Progenitor cell of endocrine pancreas (in vitro differentiated cells): ENCODE data around the gene CRBN. TPM values are rescaled to one million over a fixed set of nuclear protein-coding genes. Genes with fewer than 3 reads are reported as not detected.

Source experiments
- DNase-seq: peaks from one replicate; pipeline ENCODE4 v3.0.0; 2021; ENCODE audit warnings: low spot score; ENCODE audit not compliant: unreplicated experiment
- H3K27ac Mint-ChIP-seq: 2 replicates; pipeline ENCODE4 v1.8.0; 2021; ENCODE audit warnings: mild to moderate bottlenecking, moderate library complexity, mixed read lengths
- H3K27me3 Mint-ChIP-seq: 2 replicates; pipeline ENCODE4 v1.8.0; 2021; ENCODE audit warnings: mixed read lengths
- H3K36me3 Mint-ChIP-seq: 2 replicates; pipeline ENCODE4 v1.8.0; 2022; ENCODE audit warnings: mixed read lengths; ENCODE audit not compliant: insufficient read depth
- H3K4me1 Mint-ChIP-seq: 2 replicates; pipeline ENCODE4 v1.8.0; 2021; ENCODE audit warnings: low read depth, mixed read lengths
- H3K4me3 Mint-ChIP-seq: 2 replicates; pipeline ENCODE4 v1.8.0; 2021; ENCODE audit warnings: low read depth, mild to moderate bottlenecking, moderate library complexity, mixed read lengths
- H3K9me3 Mint-ChIP-seq: 2 replicates; pipeline ENCODE4 v1.8.0; 2021; ENCODE audit warnings: low read depth, mixed read lengths
- total RNA-seq: library from RNA; stranded (reverse); gene quantifications from 2 replicates; pipeline ENCODE4 v1.2.1, GENCODE V29; 2021
- TF ChIP-seq, protein P1 (sequence below): fragments of 200-600 bp; sonication (generic); IDR thresholded peaks from one replicate; pipeline ENCODE4 v1.5.0; 2021; ENCODE audit warnings: antibody characterized with exemption, mild to moderate bottlenecking; ENCODE audit not compliant: unreplicated experiment

Gene CRBN
- total RNA-seq, 1 donor from 2014 or later: 40.1 TPM

DNA sequence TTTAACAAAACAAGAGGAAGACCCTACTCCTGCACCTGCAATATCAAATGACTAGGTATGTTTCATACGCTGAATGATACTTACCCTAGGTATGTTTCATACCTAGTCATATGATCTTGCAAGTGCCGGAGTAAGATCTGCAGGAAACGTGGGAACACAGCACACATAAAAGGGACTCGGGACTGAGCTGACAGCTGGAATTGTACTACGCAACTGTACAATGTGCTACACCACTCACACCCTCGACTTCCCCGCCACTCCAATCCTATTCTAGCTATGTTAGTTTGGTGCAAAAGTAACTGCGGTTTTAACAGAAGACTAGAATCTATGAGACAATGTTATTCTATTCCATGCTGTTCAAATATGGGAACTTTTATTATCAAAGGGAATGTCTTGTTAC is 22.0 kb downstream of the CRBN start:
- Mint-ChIP-seq H3K27ac (no peak overlapping the region), H3K27me3 (no peaks in the 10 kb centered on the region)
- TF ChIP-seq, protein P1, sequence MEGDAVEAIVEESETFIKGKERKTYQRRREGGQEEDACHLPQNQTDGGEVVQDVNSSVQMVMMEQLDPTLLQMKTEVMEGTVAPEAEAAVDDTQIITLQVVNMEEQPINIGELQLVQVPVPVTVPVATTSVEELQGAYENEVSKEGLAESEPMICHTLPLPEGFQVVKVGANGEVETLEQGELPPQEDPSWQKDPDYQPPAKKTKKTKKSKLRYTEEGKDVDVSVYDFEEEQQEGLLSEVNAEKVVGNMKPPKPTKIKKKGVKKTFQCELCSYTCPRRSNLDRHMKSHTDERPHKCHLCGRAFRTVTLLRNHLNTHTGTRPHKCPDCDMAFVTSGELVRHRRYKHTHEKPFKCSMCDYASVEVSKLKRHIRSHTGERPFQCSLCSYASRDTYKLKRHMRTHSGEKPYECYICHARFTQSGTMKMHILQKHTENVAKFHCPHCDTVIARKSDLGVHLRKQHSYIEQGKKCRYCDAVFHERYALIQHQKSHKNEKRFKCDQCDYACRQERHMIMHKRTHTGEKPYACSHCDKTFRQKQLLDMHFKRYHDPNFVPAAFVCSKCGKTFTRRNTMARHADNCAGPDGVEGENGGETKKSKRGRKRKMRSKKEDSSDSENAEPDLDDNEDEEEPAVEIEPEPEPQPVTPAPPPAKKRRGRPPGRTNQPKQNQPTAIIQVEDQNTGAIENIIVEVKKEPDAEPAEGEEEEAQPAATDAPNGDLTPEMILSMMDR: no peak

DNA sequence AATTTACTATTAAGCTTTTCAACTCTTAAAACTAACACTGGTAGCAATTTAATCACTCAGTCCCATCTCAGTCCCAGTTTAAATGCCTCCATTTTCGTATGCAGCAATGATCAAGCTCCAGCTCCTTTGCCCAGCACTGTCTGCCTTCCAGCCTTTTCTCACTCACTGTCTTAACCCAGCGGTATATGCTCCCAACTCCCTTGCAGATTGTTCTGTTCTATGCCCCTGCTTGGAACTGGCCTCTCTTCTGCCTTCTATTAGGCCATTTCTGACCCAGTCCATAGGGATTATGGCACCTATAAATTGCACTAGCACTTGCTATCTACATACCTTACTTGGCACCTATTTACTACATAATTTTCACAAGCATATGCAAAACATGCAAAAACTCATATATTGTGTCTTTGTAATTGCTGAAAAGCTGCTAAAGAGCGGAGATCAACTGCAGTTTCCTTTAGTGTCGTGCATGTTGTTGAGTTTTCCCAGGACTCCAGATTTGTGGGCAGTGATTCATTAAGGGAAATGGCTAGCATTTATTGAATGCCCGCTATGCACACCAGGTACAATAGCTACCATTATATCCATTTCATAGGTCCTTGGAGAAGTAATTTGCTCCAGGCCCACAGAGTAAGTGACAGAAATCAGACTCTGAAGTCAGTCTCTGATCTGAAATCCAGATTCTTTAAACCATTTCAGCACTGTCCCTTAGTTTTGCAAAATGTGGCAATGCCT is 24.4 kb downstream of the CRBN start:
- no peaks in the 10 kb centered on the region for H3K27me3 Mint-ChIP-seq
- H3K9me3 Mint-ChIP-seq: no peaks in the 10 kb centered on the region
- H3K36me3 Mint-ChIP-seq: peaks cover 12% of the 10 kb centered on the region
- no peak for DNase-seq
- no peak overlapping the region for H3K4me3 Mint-ChIP-seq
- no peak overlapping the region for H3K27ac Mint-ChIP-seq
- TF ChIP-seq, protein P1: no peak
- no peaks in the 10 kb centered on the region for H3K4me1 Mint-ChIP-seq

More for the DNA sequence above, 22.0 kb downstream of the CRBN start:
- Mint-ChIP-seq H3K9me3 (no peaks in the 10 kb centered on the region), H3K4me3 (no peak overlapping the region), H3K4me1 (no peaks in the 10 kb centered on the region), H3K36me3 (peaks cover 16% of the 10 kb centered on the region)
- DNase-seq: no peak

DNA sequence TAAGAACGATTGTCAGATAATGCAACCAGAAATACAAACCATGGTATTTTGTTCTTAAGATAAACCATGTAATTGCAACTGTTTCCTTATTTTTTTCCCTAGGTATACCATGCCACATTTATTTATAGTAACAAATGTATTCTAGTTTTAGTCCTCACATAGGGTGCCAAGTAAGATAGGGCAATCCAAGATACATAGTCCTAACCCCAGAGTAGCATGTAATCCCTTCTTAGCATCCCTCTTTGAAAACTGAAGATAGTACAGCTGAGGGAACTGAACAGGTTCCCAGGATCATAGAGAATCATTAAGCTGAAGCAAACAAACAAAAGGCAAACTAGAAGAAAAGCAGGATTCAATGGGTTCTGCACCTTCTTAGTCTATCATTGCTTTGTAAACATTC is 28.0 kb downstream of the CRBN start:
- Mint-ChIP-seq H3K9me3 (no peaks in the 10 kb centered on the region), H3K4me3 (no peak overlapping the region), H3K27me3 (no peaks in the 10 kb centered on the region), H3K36me3 (peaks cover 10% of the 10 kb centered on the region), H3K4me1 (no peaks in the 10 kb centered on the region), H3K27ac (no peak overlapping the region)
- no peak for DNase-seq
- TF ChIP-seq, protein P1: no peak

DNA sequence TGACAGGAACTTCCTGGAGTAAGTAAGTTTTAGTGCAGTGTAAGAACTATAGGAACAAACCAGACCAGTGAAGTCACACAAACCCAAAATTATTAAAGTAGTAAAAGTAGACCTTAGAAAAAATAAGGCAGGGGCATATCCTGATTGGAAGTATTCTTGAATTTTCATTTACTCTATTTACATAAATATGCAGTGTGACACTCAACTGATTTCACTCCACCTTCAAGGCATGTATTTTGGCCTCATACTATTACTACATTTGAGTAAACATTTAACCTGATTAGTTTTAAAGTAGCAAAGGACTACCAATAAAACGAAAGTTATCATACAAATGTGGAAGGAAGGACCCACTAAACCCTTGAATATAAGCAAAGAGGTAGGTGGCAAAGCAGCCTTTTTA is 29.9 kb downstream of the CRBN start:
- no peaks in the 10 kb centered on the region for H3K9me3 Mint-ChIP-seq
- H3K4me1 Mint-ChIP-seq: no peaks in the 10 kb centered on the region
- TF ChIP-seq, protein P1: no peak
- no peak for DNase-seq
- H3K36me3 Mint-ChIP-seq: peaks cover 21% of the 10 kb centered on the region
- H3K4me3 Mint-ChIP-seq: no peak overlapping the region
- no peaks in the 10 kb centered on the region for H3K27me3 Mint-ChIP-seq
- no peak overlapping the region for H3K27ac Mint-ChIP-seq

DNA sequence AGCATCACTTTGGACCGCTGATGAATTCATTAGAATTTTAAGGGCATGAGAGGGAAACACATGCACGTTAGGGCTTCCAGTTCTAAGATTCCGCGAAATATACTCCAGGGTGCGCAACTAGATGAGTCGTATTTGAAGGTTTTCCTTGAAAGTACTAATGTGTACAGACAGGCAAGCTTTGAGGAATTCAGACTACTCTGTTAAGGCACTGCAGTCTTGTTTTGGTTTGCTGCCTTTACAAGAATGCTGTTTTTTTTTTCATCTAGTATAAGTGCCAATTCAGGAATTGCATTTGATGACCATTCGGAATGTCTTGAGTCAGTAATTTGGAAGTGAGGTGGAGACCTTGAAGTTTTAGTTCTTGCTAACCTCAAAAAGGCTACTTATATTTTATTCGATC is 33.7 kb downstream of the CRBN start:
- DNase-seq: no peak
- no peaks in the 10 kb centered on the region for H3K27me3 Mint-ChIP-seq
- no peaks in the 10 kb centered on the region for H3K9me3 Mint-ChIP-seq
- TF ChIP-seq, protein P1: no peak
- H3K27ac Mint-ChIP-seq: no peak overlapping the region
- peaks cover 4% of the 10 kb centered on the region for H3K4me1 Mint-ChIP-seq
- H3K4me3 Mint-ChIP-seq: no peak overlapping the region
- peaks cover 29% of the 10 kb centered on the region for H3K36me3 Mint-ChIP-seq
